ENCODE results near the gene CKAP5.

The CKAP5 gene

DNA sequence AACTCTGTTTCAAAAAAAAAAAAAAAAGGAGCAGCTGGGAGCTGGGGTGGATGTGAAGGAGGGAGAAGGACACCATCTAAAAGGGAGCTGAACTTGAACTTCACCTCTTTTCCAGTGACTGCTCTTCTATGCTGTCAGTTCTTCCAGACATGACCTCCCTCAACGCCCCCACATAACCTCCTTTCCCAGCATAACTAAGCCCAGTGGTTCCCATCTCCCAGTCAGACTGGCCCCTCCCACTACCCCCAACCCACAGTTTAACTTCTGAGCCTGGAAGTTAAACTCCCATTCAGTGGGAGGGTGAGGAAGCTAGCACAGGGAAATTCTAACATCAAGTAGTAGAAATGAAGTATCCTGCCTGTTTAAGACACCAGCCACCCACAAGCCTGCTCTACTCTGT, 147.5 kb downstream of the CKAP5 start:
- DNase-seq (ENCODE audit: low spot score), result no peak

DNA sequence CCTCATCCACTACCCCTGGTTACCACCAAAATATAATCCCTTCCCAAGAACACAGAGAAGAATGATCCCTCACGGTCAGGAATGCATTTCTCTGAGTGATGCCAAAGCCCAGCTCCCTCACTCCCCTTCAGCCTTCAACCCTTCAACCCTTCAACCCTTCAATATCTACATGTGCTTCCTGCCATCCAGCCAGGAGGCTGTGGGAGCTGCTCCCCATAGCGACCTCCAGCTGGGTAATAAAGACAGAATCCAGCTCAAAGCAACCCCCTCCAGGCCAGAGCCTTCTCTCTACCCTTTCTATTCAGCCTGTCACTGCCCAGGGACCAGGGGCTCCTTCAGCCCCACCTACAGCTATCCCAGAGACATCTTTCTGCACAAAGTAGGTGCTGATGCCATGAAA, 148.4 kb downstream of the CKAP5 start:
- DNase-seq (ENCODE audit: low spot score), result no peak

DNA sequence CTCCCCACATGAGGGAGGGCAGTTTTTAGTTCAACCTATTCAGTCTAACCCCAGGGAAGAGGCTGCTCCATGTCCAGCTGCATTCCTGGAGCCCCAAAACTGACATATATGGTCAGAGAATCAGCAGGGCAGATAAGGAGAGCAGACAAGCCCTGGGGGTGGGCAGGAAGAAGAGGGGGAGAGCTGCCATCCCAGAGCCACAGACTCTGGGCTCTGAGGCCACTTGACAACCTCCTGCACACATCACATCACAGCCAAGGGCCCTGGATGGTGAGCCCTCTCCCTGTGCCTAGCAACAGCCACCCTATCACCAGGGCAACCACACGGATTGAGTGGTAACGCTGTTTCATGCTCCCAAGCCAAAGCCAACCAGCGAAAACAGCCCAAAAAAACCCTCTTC, 148.8 kb downstream of the CKAP5 start:
- DNase-seq (ENCODE audit: low spot score), result no peak

DNA sequence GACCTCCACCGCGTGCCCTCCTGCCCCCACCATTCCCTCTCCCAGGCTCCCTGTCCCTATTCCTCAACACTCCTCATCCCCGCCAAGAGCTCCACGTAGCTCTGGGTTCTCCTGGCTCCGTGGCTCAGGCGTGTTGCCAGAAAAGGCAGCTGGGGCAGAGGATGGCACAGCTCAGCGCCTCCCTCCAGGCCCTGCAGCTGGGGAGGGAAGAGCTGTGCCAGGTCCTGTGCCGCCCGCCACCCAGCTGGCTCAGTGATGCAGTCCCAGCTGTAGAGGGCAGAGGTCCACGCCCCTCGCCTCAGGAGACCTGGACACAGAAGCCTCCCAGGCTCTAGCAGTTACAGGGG, 149.9 kb downstream of the CKAP5 start:
- peak; percentile 78 for DNase-seq (ENCODE audit: low spot score)

DNA sequence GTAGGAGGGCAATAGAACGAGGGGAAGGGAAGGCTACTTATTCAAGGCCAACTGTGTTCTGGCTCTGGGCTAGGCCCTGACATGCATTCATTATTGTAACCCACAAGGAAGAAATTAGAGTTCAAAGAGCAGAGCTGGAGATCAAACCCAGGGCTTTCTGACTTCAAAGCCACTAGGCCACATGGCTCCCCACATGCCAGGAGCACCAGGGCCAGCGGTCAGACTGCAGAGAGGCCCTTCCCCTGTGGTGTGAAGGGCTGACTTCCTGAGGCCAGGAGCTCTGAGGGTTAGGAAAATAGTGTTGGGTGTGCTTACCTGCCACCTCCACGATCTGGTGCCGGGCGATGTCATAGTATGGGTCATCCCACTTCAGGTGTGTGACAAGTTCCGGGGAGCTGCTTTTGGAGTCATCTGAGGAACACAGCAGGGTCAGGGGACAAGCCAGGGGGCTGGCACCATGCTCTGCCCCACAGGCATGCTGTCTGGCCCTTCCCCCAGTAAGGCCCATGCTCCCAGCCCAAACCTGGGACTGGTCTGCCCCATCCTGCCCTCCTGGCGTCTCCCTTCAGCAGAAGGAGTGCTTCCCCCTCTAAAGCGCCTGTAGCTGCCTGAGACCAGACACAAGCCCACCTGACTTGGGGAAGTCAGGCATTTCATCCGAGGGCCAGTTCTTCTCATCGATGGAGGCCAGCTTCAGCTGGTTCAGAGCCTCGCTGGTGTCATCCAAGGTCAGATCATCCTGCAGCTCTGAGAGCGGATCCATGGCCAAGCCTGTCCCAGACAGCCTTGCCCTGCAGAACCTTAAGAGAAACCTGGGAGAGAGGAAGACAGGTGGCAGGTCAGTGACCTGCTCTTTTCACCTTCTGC, 150.5 kb downstream of the CKAP5 start:
- no peak for DNase-seq (ENCODE audit: low spot score)

DNA sequence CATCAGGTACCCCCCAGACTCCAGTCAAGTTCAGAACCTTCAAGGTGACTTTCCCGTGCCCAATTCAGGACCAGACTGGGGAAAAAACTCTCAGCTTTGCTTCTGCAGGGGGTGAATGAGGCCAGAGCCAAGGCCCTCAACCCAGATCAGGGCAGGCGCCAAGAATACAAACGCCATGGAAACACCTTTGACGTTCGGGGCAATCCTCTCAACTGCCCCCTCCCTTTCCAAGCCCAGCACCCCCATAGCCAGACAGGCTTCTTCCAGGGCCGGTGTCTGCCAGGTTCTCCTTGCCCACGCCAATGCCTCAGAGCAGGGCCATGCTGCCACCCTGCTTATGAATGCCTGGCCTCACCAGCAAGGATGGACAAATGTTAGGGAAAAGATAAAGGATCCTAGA, 151.5 kb downstream of the CKAP5 start:
- no peak for DNase-seq (ENCODE audit: low spot score)

DNA sequence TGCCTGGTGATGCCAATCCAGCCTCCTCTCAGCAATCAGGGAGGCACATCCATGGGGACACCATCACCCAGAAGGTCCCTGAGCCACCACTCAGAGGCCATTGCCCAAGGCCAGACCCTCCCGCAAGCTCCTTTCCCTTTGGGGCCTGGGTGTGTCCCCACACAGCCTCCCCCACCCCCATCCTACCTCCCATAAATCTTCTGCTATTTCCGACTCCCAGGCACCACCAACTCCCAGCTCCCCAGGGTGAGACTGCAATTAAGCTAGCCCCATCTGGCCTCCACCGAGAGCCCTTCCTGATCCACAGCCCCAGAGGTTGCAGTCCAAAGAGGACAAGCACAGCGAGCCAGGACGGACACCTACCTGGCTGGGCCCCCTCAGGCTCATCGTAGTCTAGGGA, 152.0 kb downstream of the CKAP5 start:
- DNase-seq (ENCODE audit: low spot score), result no peak

DNA sequence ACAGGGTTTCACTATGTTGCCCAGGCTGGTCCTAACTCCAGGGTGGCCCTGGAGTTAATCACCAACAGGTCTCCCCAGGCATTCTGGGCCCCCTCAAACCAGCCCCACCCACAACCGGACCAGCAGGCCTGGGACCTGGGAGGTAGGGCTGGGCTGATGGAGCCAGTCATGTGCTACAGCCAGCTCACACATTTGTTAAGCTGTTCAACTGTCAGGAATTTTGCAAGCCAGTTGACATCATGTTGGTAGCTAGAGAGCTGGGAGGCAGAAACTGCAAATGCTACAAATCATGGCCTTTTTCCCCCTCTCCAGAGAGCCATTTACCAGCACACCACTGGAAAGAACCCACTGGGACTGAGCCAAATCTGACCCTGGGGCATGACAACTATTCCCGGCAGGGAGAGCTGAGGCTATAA, 152.5 kb downstream of the CKAP5 start:
- no peak for DNase-seq (ENCODE audit: low spot score)
